Astrocyte (in vitro differentiated cells and primary cell): Measurements from ENCODE around the gene MCCD1. TPM values are rescaled to one million over a fixed set of nuclear protein-coding genes. Genes with fewer than 3 reads are reported as not detected.

Experiments
- DNase-seq: peaks from one replicate; pipeline ENCODE4 v3.0.0-alpha.2; 2010; ENCODE audit warnings: low read depth
- FAIRE-seq: peaks from 2 replicates; lab custom pipeline; 2011; peaks lifted over from hg19 to GRCh38; lab: Jason Lieb, UNC
- H2AFZ ChIP-seq: 2 replicates; pipeline ENCODE4 v1.6.0; 2012; ENCODE audit warnings: low read depth, low read length, inconsistent platforms
- H3K27ac ChIP-seq: 2 replicates; pipeline ENCODE4 v1.5.1; 2011; ENCODE audit warnings: low read depth, low read length, inconsistent platforms
- H3K27me3 ChIP-seq: 2 replicates; pipeline ENCODE4 v1.6.0; 2011; ENCODE audit warnings: low read length, inconsistent platforms; ENCODE audit not compliant: insufficient read depth
- H3K36me3 ChIP-seq: 2 replicates; pipeline ENCODE4 v1.5.1; 2011; ENCODE audit warnings: low read length, inconsistent platforms; ENCODE audit not compliant: insufficient read depth
- H3K4me1 ChIP-seq: 2 replicates; pipeline ENCODE4 v1.5.1; 2011; ENCODE audit warnings: low read length, inconsistent platforms; ENCODE audit not compliant: insufficient read depth
- H3K4me2 ChIP-seq: 2 replicates; pipeline ENCODE4 v1.6.0; 2012; ENCODE audit warnings: low read length, inconsistent platforms
- H3K4me3 ChIP-seq: 2 replicates; pipeline ENCODE4 v1.5.1; 2011; ENCODE audit warnings: low read depth, mild to moderate bottlenecking, low read length, inconsistent platforms; ENCODE audit not compliant: insufficient read depth
- H3K79me2 ChIP-seq: 2 replicates; pipeline ENCODE4 v1.6.0; 2012; ENCODE audit warnings: mild to moderate bottlenecking, low read length, inconsistent platforms; ENCODE audit not compliant: insufficient read depth
- H3K9ac ChIP-seq: 2 replicates; pipeline ENCODE4 v1.6.0; 2012; ENCODE audit warnings: mild to moderate bottlenecking, low read length, inconsistent platforms
- H3K9me3 ChIP-seq: 2 replicates; pipeline ENCODE4 v1.5.1; 2012; ENCODE audit warnings: low read depth, mild to moderate bottlenecking, low read length, inconsistent platforms; ENCODE audit not compliant: insufficient read depth
- H4K20me1 ChIP-seq: 2 replicates; pipeline ENCODE4 v1.6.0; 2012; ENCODE audit warnings: low read length, inconsistent platforms; ENCODE audit not compliant: insufficient read depth
- H3K27ac Mint-ChIP-seq: one replicate; pipeline ENCODE4 v1.8.0; 2021; ENCODE audit warnings: mild to moderate bottlenecking, mixed read lengths; ENCODE audit not compliant: unreplicated experiment
- H3K27me3 Mint-ChIP-seq: one replicate; pipeline ENCODE4 v1.8.0; 2021; ENCODE audit warnings: low read depth, mixed read lengths; ENCODE audit not compliant: unreplicated experiment
- H3K36me3 Mint-ChIP-seq: one replicate; pipeline ENCODE4 v1.8.0; 2021; ENCODE audit warnings: low read depth, mixed read lengths; ENCODE audit not compliant: unreplicated experiment
- H3K4me1 Mint-ChIP-seq: one replicate; pipeline ENCODE4 v1.8.0; 2021; ENCODE audit warnings: low read depth, mixed read lengths; ENCODE audit not compliant: unreplicated experiment
- H3K4me3 Mint-ChIP-seq: one replicate; pipeline ENCODE4 v1.8.0; 2021; ENCODE audit warnings: mild to moderate bottlenecking, moderate library complexity, mixed read lengths; ENCODE audit not compliant: unreplicated experiment
- H3K9me3 Mint-ChIP-seq: one replicate; pipeline ENCODE4 v1.8.0; 2021; ENCODE audit warnings: mild to moderate bottlenecking, mixed read lengths; ENCODE audit not compliant: unreplicated experiment
- CTCF ChIP-seq: IDR thresholded peaks from 2 replicates; pipeline ENCODE4 v1.5.1; 2011; ENCODE audit warnings: low read depth, mild to moderate bottlenecking, inconsistent platforms, low read length, moderate library complexity; ENCODE audit not compliant: insufficient read depth
- EZH2 ChIP-seq: IDR thresholded peaks from 2 replicates; pipeline ENCODE4 v1.6.1; 2012; ENCODE audit warnings: mild to moderate bottlenecking, low read length, inconsistent platforms; ENCODE audit not compliant: insufficient read depth
- total RNA-seq: library from RNA; stranded (reverse); gene quantifications from 2 replicates; pipeline ENCODE4 v1.2.1, GENCODE V29; 2021

Gene MCCD1
- total RNA-seq, 1 donor from 2014 or later = not detected

DNA sequence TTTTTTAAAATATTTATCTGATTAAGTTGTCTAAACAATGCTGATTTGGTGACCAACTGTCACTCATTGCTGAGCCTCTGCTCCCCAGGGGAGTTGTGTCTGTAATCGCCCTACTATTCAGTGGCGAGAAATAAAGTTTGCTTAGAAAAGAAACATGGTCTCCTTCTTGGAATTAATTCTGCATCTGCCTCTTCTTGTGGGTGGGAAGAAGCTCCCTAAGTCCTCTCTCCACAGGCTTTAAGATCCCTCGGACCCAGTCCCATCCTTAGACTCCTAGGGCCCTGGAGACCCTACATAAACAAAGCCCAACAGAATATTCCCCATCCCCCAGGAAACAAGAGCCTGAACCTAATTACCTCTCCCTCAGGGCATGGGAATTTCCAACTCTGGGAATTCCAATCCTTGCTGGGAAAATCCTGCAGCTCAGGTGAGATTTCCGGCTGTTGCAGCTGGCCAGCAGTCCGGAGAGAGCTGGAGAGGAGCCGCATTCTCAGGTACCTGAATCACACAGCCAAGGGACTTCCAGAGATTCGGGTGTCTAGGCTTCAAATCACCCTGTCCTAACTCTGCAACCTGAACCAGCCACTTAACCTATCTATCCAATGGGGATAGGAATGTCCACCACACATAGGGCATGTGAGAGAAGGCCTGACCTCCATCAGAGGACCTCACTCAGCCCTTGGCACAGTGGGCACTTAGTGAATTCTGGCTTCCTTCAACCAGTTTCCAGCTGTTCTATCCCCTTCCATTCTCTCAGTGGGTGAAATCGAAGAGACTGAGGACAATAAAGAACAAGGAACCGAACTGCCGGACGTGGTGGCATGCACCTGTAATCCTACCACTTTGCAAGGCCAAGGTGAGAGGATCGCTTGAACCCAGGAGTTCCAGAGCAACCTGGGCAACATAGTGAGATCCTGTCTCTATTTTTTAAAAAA, 49.7 kb downstream of the MCCD1 start:
- Mint-ChIP-seq H3K36me3 (no peaks in the 10 kb centered on the region), H3K4me3 (no peak overlapping the region), H3K27me3 (peaks cover 15% of the 10 kb centered on the region), H3K9me3 (no peaks in the 10 kb centered on the region), H3K27ac (no peak overlapping the region), H3K4me1 (peaks cover 12% of the 10 kb centered on the region)
- Histone ChIP-seq H3K9me3 (no peaks in the 10 kb centered on the region), H3K9ac (no peak overlapping the region), H3K27me3 (peaks cover 3% of the 10 kb centered on the region), H4K20me1 (no peaks in the 10 kb centered on the region), H3K4me3 (no peak overlapping the region), H3K4me2 (no peak overlapping the region), H3K36me3 (no peaks in the 10 kb centered on the region), H3K79me2 (no peaks in the 10 kb centered on the region), H2AFZ (no peak overlapping the region), H3K4me1 (peaks cover 11% of the 10 kb centered on the region), H3K27ac (no peak overlapping the region)
- FAIRE-seq = no peak
- no peak for TF ChIP-seq EZH2
- no peak for TF ChIP-seq CTCF
- no peak for DNase-seq

- Histone ChIP-seq H3K36me3 (no peaks in the 10 kb centered on the region), H3K4me3 (no peak overlapping the region), H3K4me2 (no peak overlapping the region), H3K27me3 (peaks cover 3% of the 10 kb centered on the region), H3K9ac (no peak overlapping the region), H4K20me1 (no peaks in the 10 kb centered on the region), H3K79me2 (no peaks in the 10 kb centered on the region), H2AFZ (no peak overlapping the region), H3K9me3 (no peaks in the 10 kb centered on the region), H3K27ac (no peak overlapping the region), H3K4me1 (peaks cover 11% of the 10 kb centered on the region)
- DNase-seq (no peak), FAIRE-seq (no peak)
- TF ChIP-seq EZH2 = no peak
- H3K9me3 Mint-ChIP-seq = no peaks in the 10 kb centered on the region
- no peak overlapping the region for H3K4me3 Mint-ChIP-seq
- H3K4me1 Mint-ChIP-seq = peaks cover 8% of the 10 kb centered on the region
- H3K27me3 Mint-ChIP-seq = peaks cover 15% of the 10 kb centered on the region
- no peaks in the 10 kb centered on the region for H3K36me3 Mint-ChIP-seq
- H3K27ac Mint-ChIP-seq = no peak overlapping the region
Measured at GRCh38 chr6:31579119-31579505, 50.4 kb downstream of the MCCD1 start.

Other genes with a start within 250 kb of the MCCD1 start
- 1,493 and 2,082 TPM in 2 replicates for gene HLA-B, start 171.8 kb upstream of the MCCD1 start, total RNA-seq
- 70.0 and 70.6 TPM in 2 replicates for gene MICA, start 125.4 kb upstream of the MCCD1 start, total RNA-seq
- gene MICB, start 30.8 kb upstream of the MCCD1 start, total RNA-seq = 4.1 and 5.8 TPM in 2 replicates
- 284 and 294 TPM in 2 replicates for gene DDX39B, start 13.0 kb downstream of the MCCD1 start, total RNA-seq
- 2.6 and 3.4 TPM in 2 replicates for gene ATP6V1G2, start 17.6 kb downstream of the MCCD1 start, total RNA-seq
- gene NFKBIL1, start 18.6 kb downstream of the MCCD1 start, total RNA-seq = 18.8 and 20.4 TPM in 2 replicates
- gene LTA, start 43.3 kb downstream of the MCCD1 start, total RNA-seq = not detected in 2 replicates
- 0.79 and 1.2 TPM in 2 replicates for gene TNF, start 46.6 kb downstream of the MCCD1 start, total RNA-seq
- 0.26 and 0.52 TPM in 2 replicates for gene LTB, start 53.5 kb downstream of the MCCD1 start, total RNA-seq
- not detected in 2 replicates for gene LST1, start 57.3 kb downstream of the MCCD1 start, total RNA-seq
- not detected in 2 replicates for gene NCR3, start 64.0 kb downstream of the MCCD1 start, total RNA-seq
- gene AIF1, start 86.3 kb downstream of the MCCD1 start, total RNA-seq = not detected in 2 replicates
- 180 and 188 TPM in 2 replicates for gene PRRC2A, start 91.8 kb downstream of the MCCD1 start, total RNA-seq
- gene BAG6, start 123.7 kb downstream of the MCCD1 start, total RNA-seq = 233 and 247 TPM in 2 replicates
- 0.89 and 1.2 TPM in 2 replicates for gene APOM, start 126.9 kb downstream of the MCCD1 start, total RNA-seq
- gene C6orf47, start 131.8 kb downstream of the MCCD1 start, total RNA-seq = 14.7 and 15.5 TPM in 2 replicates
- 11.7 and 13.8 TPM in 2 replicates for gene GPANK1, start 136.0 kb downstream of the MCCD1 start, total RNA-seq
- 200 and 208 TPM in 2 replicates for gene CSNK2B, start 137.1 kb downstream of the MCCD1 start, total RNA-seq
- gene LY6G5B, start 141.0 kb downstream of the MCCD1 start, total RNA-seq = 17.5 and 20.3 TPM in 2 replicates
- gene LY6G5C, start 152.1 kb downstream of the MCCD1 start, total RNA-seq = 2.9 and 3.9 TPM in 2 replicates
- 34.3 and 38.3 TPM in 2 replicates for gene ABHD16A, start 174.4 kb downstream of the MCCD1 start, total RNA-seq
- not detected in 2 replicates for gene LY6G6F, start 177.9 kb downstream of the MCCD1 start, total RNA-seq
- gene LY6G6D, start 186.4 kb downstream of the MCCD1 start, total RNA-seq = not detected in 2 replicates
- 0.41 and 0.66 TPM in 2 replicates for gene LY6G6C, start 192.8 kb downstream of the MCCD1 start, total RNA-seq
- gene MPIG6B, start 194.4 kb downstream of the MCCD1 start, total RNA-seq = not detected in 2 replicates
- gene DDAH2, start 200.3 kb downstream of the MCCD1 start, total RNA-seq = 62.5 and 72.4 TPM in 2 replicates
- 484 and 518 TPM in 2 replicates for gene CLIC1, start 207.6 kb downstream of the MCCD1 start, total RNA-seq
- 5.7 and 6.8 TPM in 2 replicates for gene MSH5, start 211.0 kb downstream of the MCCD1 start, total RNA-seq
- 0.72 and 1.2 TPM in 2 replicates for gene SAPCD1, start 233.7 kb downstream of the MCCD1 start, total RNA-seq
- 0.54 and 0.94 TPM in 2 replicates for gene VWA7, start 248.4 kb downstream of the MCCD1 start, total RNA-seq